Motor neuron (in vitro differentiated cells): ENCODE measurements around the gene RGN. TPM values are rescaled to one million over a fixed set of nuclear protein-coding genes. Genes with fewer than 3 reads are reported as not detected.

Experiments
- ATAC-seq, 8 experiments: fragments of 200-7000 bp; cut with Tn5 transposase; replicated peaks in 6 of 8; 2 replicates each; pipeline ENCODE4 v1.8.0; 2021; ENCODE audit warnings: mild to moderate bottlenecking in 8 of 8, moderate library complexity in 8 of 8
- H3K27ac ChIP-seq, 2 donors: fragments of 250-450 bp; sonication (Bioruptor Pico); 2 replicates each; pipeline ENCODE4 v1.9.0; 2021; ENCODE audit warnings: antibody characterized with exemption in 2 of 2, mild to moderate bottlenecking in 2 of 2, moderate library complexity in 1 of 2
- H3K4me1 ChIP-seq, 2 donors: fragments of 250-450 bp; sonication (Bioruptor Pico); replicated peaks in 1 of 2; 2 replicates each; pipeline ENCODE4 v1.6.1; 2021; ENCODE audit warnings: antibody characterized with exemption in 2 of 2, mild to moderate bottlenecking in 2 of 2, moderate library complexity in 1 of 2
- H3K4me3 ChIP-seq, 5 donors: fragments of 250-450 bp; sonication (Bioruptor Pico); 2 replicates each; pipeline ENCODE4 v1.9.0; 2021; ENCODE audit warnings: antibody characterized with exemption in 5 of 5, mild to moderate bottlenecking in 5 of 5, moderate library complexity in 4 of 5
- WGBS, 10 experiments: fragments of 450-650 bp; shearing (Covaris generic); methylation state at CpG; one replicate each; pipeline ENCODE4 v1.0.0; 2022; 5-methylcytosine and 5-hydroxymethylcytosine counted together
- in situ Hi-C, 9 experiments: fragments of 400-800 bp; cut with MboI; loops; one replicate each; pipeline ENCODE4 v1.15.0; 2021; ENCODE audit warnings: low sequenced_read_pairs in 9 of 9, low pct_unique_long_range_greater_than_20kb in 2 of 9; ENCODE audit not compliant: unreplicated experiment in 9 of 9
- total RNA-seq, 8 experiments: library from RNA; unstranded; fragments of 300-600 nt; gene quantifications; 2 replicates each; pipeline versions ENCODE4 v1.2.3 to v1.2.4, GENCODE V29; 2022

RGN gene
- total RNA-seq = under 1 TPM in 6 of 8 experiments, not detected in 2; 0.11 to 0.69 (median 0.27) TPM

GRCh38 chrX:47078129-47079043 is at the start of gene RGN:
Gene RGN (plus strand): TSS chrX:47078443. CDS start chrX:47081145, 2,702 bp downstream.
- no CpG with 5 or more reads among the region's 59 CpGs for WGBS, 10 experiments
- no peaks in the 10 kb centered on the region for H3K4me1 ChIP-seq
- no peak within 1 kb of the TSS for H3K27ac ChIP-seq
- H3K4me3 ChIP-seq = no peak within 1 kb of the TSS
- in situ Hi-C loops = no loop called here
- ATAC-seq = no peak

GRCh38 chrX:47030339-47030738 is 47.9 kb upstream of the RGN start:
- Histone ChIP-seq H3K4me3 (no peak overlapping the region), H3K4me1 (no peaks in the 10 kb centered on the region), H3K27ac (no peak overlapping the region)
- peak in 3 of 8 experiments; percentile 18 to 30 (median 29) for ATAC-seq
- in situ Hi-C loops = loop anchor here in 1 of 9 experiments (25.0 kb wide), 1 partner anchor 118 kb away; the partner anchor contains the start of gene JADE3

GRCh38 chrX:47047989-47048388 is 30.3 kb upstream of the RGN start:
- Histone ChIP-seq H3K4me1 (no peaks in the 10 kb centered on the region), H3K27ac (no peak overlapping the region), H3K4me3 (no peak overlapping the region)
- 60 to 100% methylated on average over 2 to 4 of the region's 5 CpGs; no CpG with 5 or more reads in 8 of the 10 experiments for WGBS, 10 experiments
- in situ Hi-C loops = loop anchor here in 1 of 9 experiments (25.0 kb wide), 1 partner anchor 136 kb away; the partner anchor contains the start of gene JADE3
- ATAC-seq = no peak

- H3K4me1 ChIP-seq = no peaks in the 10 kb centered on the region
- ATAC-seq = no peak
- H3K27ac ChIP-seq = no peak overlapping the region
- no peak overlapping the region for H3K4me3 ChIP-seq
- in situ Hi-C loops = no loop called here
- WGBS, 10 experiments = 50 to 60% methylated on average over 1 of the region's 1 CpG; no CpG with 5 or more reads in 8 of the 10 experiments
Observed at GRCh38 chrX:47059142-47059874, 18.9 kb upstream of the RGN start.

GRCh38 chrX:47060708-47061107 is 17.5 kb upstream of the RGN start:
- no peak overlapping the region for H3K27ac ChIP-seq
- no peak overlapping the region for H3K4me3 ChIP-seq
- WGBS, 10 experiments = 0 to 100% (median 62%) methylated on average over 1 to 2 of the region's 2 CpGs; no CpG with 5 or more reads in 5 of the 10 experiments
- in situ Hi-C loops = no loop called here
- H3K4me1 ChIP-seq = no peaks in the 10 kb centered on the region
- no peak for ATAC-seq

GRCh38 chrX:47061238-47061919 is 16.9 kb upstream of the RGN start:
- no peak overlapping the region for H3K27ac ChIP-seq
- H3K4me3 ChIP-seq = no peak overlapping the region
- ATAC-seq = no peak
- WGBS, 10 experiments = 63 to 76% (median 67%) methylated on average over 2 of the region's 2 CpGs; no CpG with 5 or more reads in 7 of the 10 experiments
- in situ Hi-C loops = no loop called here
- no peaks in the 10 kb centered on the region for H3K4me1 ChIP-seq

- Histone ChIP-seq H3K27ac (no peak overlapping the region), H3K4me1 (no peaks in the 10 kb centered on the region), H3K4me3 (no peak overlapping the region)
- WGBS, 10 experiments = 40 to 100% (median 47%) methylated on average over 1 to 2 of the region's 2 CpGs; no CpG with 5 or more reads in 7 of the 10 experiments
- in situ Hi-C loops = no loop called here
- ATAC-seq = no peak
Observed at GRCh38 chrX:47063179-47063578, 15.1 kb upstream of the RGN start.

- no peak overlapping the region for H3K27ac ChIP-seq
- H3K4me3 ChIP-seq = no peak overlapping the region
- WGBS, 10 experiments = 14 to 100% (median 84%) methylated on average over 1 to 3 of the region's 3 CpGs; no CpG with 5 or more reads in 3 of the 10 experiments
- in situ Hi-C loops = no loop called here
- no peaks in the 10 kb centered on the region for H3K4me1 ChIP-seq
- no peak for ATAC-seq
Observed at GRCh38 chrX:47068214-47068613, 10.0 kb upstream of the RGN start.

GRCh38 chrX:47068720-47069119 is 9.5 kb upstream of the RGN start:
- no peak for ATAC-seq
- H3K4me3 ChIP-seq = no peak overlapping the region

GRCh38 chrX:47080215-47080914 is 2.1 kb downstream of the RGN start:
- Histone ChIP-seq H3K27ac (no peak overlapping the region), H3K4me1 (no peaks in the 10 kb centered on the region), H3K4me3 (no peak overlapping the region)
- no peak for ATAC-seq
- WGBS, 10 experiments = 0 to 100% (median 52%) methylated on average over 1 to 3 of the region's 9 CpGs; no CpG with 5 or more reads in 5 of the 10 experiments
- in situ Hi-C loops = no loop called here

More at GRCh38 chrX:47068720-47069119, 9.5 kb upstream of the RGN start:
- H3K27ac ChIP-seq = no peak overlapping the region
- in situ Hi-C loops = no loop called here
- no peaks in the 10 kb centered on the region for H3K4me1 ChIP-seq

- 57 to 58% methylated on average over 4 to 5 of the region's 5 CpGs; no CpG with 5 or more reads in 8 of the 10 experiments for whole genome bisulfite sequencing, 10 experiments
- H3K4me1 ChIP-seq = no peaks in the 10 kb centered on the region
- in situ Hi-C loops = no loop called here
- H3K27ac ChIP-seq = no peak overlapping the region
- no peak overlapping the region for H3K4me3 ChIP-seq
- ATAC-seq = no peak
Observed at GRCh38 chrX:47080915-47081236, 2.6 kb downstream of the RGN start.

- no peak overlapping the region for H3K27ac ChIP-seq
- in situ Hi-C loops = no loop called here
- no peak overlapping the region for H3K4me3 ChIP-seq
- peaks cover 4 to 6% of the 10 kb centered on the region in 2 donors for H3K4me1 ChIP-seq
- ATAC-seq = peak in 3 of 8 experiments; percentile 26 to 36 (median 35)
- 0 to 100% (median 37%) methylated on average over 1 to 3 of the region's 4 CpGs; no CpG with 5 or more reads in 4 of the 10 experiments for WGBS, 10 experiments
Observed at GRCh38 chrX:47091149-47091775, 13.0 kb downstream of the RGN start.
